ENCODE results near the gene TRMT112. TPM values are rescaled to one million over a fixed set of nuclear protein-coding genes. Genes with fewer than 3 reads are reported as not detected.
"Not testable (repeated sequence)": the region's sequence is repeated elsewhere in the genome, so short reads cannot be mapped to it uniquely, and the experiment has no call there.

TRMT112 gene
- total and polyA plus RNA-seq, 5 donors: 91.7 to 144 (median 102) TPM

DNA sequence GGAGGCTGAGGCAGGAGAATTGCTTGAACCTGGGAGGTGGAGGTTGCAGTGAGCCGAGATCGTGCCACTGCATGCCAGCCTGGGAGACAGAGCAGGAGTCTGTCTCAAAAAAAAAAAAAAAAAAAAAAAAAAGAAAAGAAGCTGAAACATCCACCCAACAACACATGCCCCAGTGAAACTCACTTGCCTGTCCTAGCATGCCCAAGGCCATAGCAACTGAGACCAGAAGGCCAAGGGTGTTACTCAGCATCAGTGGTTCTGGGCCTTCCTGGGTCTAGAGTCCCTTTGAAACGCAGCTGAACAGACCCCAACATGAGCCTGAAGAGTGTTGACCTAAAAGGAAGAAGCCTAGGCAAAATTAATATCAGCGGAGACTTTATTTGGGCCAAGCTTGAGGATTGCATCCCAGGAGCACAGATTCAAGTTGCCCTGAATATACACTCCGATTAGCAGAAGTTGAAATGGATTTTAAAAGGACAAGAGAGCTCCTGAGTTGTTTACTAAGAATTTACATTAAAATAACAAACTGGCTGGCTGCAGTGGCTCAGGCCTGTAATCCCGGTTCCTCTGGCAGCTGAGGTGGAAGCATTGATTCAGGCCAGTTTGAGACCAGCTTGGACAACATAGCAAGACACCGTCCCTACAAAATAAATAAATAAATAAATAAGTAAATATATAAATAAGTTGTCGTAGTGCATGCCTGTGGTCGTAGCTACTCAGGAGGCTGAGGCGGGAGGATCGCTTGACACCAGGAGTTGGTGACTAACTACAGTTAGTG is 7.5 kb upstream of the TRMT112 start:
- intact Hi-C loops (cut with DNase I): no loop called here
- WGBS: 84% methylated on average over 11 of the region's 11 CpGs
- Histone ChIP-seq H3K4me1 (ENCODE audit: control insufficient read depth, insufficient read depth, low read length) (no peaks in the 10 kb centered on the region), H3K27me3 (ENCODE audit: control insufficient read depth, insufficient read depth) (no peaks in the 10 kb centered on the region), H3K27ac (ENCODE audit: low read length) (no peak overlapping the region), H3K4me3 (ENCODE audit: low read length) (no peak overlapping the region), H3K9me3 (ENCODE audit: control insufficient read depth, low read length) (no peaks in the 10 kb centered on the region)
- DNase-seq (peak in 1 of 3 donors; percentile 5), ATAC-seq (no peak)

GRCh38 chr11:64323984-64324383 is 6.6 kb upstream of the TRMT112 start:
- H3K4me1 ChIP-seq (ENCODE audit: control insufficient read depth, insufficient read depth, low read length); intact Hi-C loops (cut with DNase I); H3K9me3 ChIP-seq (ENCODE audit: control insufficient read depth, low read length); H3K4me3 ChIP-seq (ENCODE audit: low read length); ATAC-seq; H3K27me3 ChIP-seq (ENCODE audit: control insufficient read depth, insufficient read depth); H3K27ac ChIP-seq (ENCODE audit: low read length): not testable (repeated sequence)
- 84% methylated on average over 4 of the region's 4 CpGs for WGBS
- peak in 2 of 3 donors; percentile 41 to 44 for DNase-seq

DNA sequence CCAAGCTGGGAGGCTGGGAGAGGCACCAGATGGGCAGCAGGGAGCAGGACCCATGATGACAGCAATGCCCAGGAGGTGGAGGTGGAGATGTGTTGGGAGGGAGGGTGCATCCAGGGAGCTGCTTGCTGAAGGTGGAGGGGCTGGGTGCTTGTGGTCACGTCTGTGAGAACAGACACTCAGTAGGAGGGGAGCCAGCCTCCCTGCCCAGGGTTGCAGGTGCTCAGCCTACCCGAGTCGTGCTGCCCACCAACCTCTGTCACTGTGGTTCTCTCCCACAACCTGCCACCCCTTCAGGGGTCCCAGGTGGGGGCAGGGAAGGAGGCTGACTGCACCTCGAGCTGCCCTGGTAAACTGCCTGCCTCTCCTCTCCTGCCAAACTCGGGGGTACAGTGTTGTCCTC is 6.0 kb upstream of the TRMT112 start:
- Histone ChIP-seq H3K27ac (ENCODE audit: low read length) (no peak overlapping the region), H3K9me3 (ENCODE audit: control insufficient read depth, low read length) (no peaks in the 10 kb centered on the region), H3K4me3 (ENCODE audit: low read length) (no peak overlapping the region), H3K4me1 (ENCODE audit: control insufficient read depth, insufficient read depth, low read length) (no peaks in the 10 kb centered on the region), H3K27me3 (ENCODE audit: control insufficient read depth, insufficient read depth) (no peaks in the 10 kb centered on the region)
- 76% methylated on average over 5 of the region's 5 CpGs for WGBS
- ATAC-seq (no peak), DNase-seq (peak in 2 of 3 donors; percentile 42)
- intact Hi-C loops (cut with DNase I): no loop called here

DNA sequence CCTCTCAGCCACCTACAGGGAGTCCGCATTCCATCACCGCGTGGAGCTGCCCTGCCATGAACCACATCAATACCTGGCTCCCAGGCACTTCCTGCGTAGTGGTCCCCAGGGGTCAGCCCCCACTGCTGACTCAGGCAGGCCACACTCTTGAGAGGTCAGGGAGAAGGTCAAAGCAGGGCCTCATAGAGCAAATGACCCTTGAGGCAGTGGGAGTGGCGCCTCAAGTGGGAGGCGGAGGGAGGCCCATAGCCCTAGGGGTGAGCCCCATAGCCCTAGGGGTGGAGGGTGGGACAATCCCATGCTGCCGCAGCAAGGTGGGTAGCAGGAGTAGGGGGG is 5.5 kb upstream of the TRMT112 start:
- 81% methylated on average over 7 of the region's 7 CpGs for WGBS
- Histone ChIP-seq H3K4me3 (ENCODE audit: low read length) (no peak overlapping the region), H3K27me3 (ENCODE audit: control insufficient read depth, insufficient read depth) (no peaks in the 10 kb centered on the region), H3K27ac (ENCODE audit: low read length) (no peak overlapping the region), H3K4me1 (ENCODE audit: control insufficient read depth, insufficient read depth, low read length) (no peaks in the 10 kb centered on the region), H3K9me3 (ENCODE audit: control insufficient read depth, low read length) (no peaks in the 10 kb centered on the region)
- ATAC-seq (no peak), DNase-seq (no peak)
- intact Hi-C loops (cut with DNase I): no loop called here

- ATAC-seq (no peak), DNase-seq (peak in 2 of 3 donors; percentile 14 to 18)
- Histone ChIP-seq H3K4me3 (ENCODE audit: low read length) (no peak overlapping the region), H3K9me3 (ENCODE audit: control insufficient read depth, low read length) (no peaks in the 10 kb centered on the region), H3K27ac (ENCODE audit: low read length) (no peak overlapping the region), H3K27me3 (ENCODE audit: control insufficient read depth, insufficient read depth) (no peaks in the 10 kb centered on the region), H3K4me1 (ENCODE audit: control insufficient read depth, insufficient read depth, low read length) (no peaks in the 10 kb centered on the region)
- WGBS: 91% methylated on average over 5 of the region's 5 CpGs
- intact Hi-C loops (cut with DNase I): no loop called here
Measured at GRCh38 chr11:64321533-64321932, 4.2 kb upstream of the TRMT112 start.

- Histone ChIP-seq H3K9me3 (ENCODE audit: control insufficient read depth, low read length) (no peaks in the 10 kb centered on the region), H3K4me1 (ENCODE audit: control insufficient read depth, insufficient read depth, low read length) (no peaks in the 10 kb centered on the region), H3K27me3 (ENCODE audit: control insufficient read depth, insufficient read depth) (no peaks in the 10 kb centered on the region), H3K4me3 (ENCODE audit: low read length) (no peak overlapping the region), H3K27ac (ENCODE audit: low read length) (no peak overlapping the region)
- DNase-seq (peak in 1 of 3 donors; percentile 13), ATAC-seq (no peak)
- 82% methylated on average over 5 of the region's 5 CpGs for WGBS
- intact Hi-C loops (cut with DNase I): no loop called here
Measured at GRCh38 chr11:64321026-64321425, 3.7 kb upstream of the TRMT112 start.

DNA sequence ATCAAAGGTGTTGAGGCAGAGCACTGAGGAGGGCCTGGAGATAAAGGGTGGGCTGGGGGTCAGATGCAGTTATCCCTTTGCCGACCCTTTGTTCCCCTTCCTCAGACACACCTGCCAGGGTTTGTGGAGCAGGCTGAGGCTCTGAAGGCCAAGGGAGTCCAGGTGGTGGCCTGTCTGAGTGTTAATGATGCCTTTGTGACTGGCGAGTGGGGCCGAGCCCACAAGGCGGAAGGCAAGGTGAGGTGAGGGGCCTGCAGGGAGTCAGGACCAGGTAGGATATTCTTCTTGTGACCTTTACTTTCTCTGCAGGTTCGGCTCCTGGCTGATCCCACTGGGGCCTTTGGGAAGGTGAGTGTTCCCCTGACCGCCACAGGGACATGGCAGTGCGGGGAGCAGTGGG is 3.2 kb upstream of the TRMT112 start:
- H3K4me3 ChIP-seq (ENCODE audit: low read length): no peak overlapping the region
- no peak for ATAC-seq
- no peaks in the 10 kb centered on the region for H3K4me1 ChIP-seq (ENCODE audit: control insufficient read depth, insufficient read depth, low read length)
- intact Hi-C loops (cut with DNase I): no loop called here
- no peaks in the 10 kb centered on the region for H3K27me3 ChIP-seq (ENCODE audit: control insufficient read depth, insufficient read depth)
- DNase-seq: peak in 2 of 3 donors; percentile 28 to 31
- no peaks in the 10 kb centered on the region for H3K9me3 ChIP-seq (ENCODE audit: control insufficient read depth, low read length)
- H3K27ac ChIP-seq (ENCODE audit: low read length): no peak overlapping the region
- WGBS: 95% methylated on average over 7 of the region's 7 CpGs

GRCh38 chr11:64318766-64319761 is 1.7 kb upstream of the TRMT112 start:
- no peaks in the 10 kb centered on the region for H3K9me3 ChIP-seq (ENCODE audit: control insufficient read depth, low read length)
- H3K27me3 ChIP-seq (ENCODE audit: control insufficient read depth, insufficient read depth): no peaks in the 10 kb centered on the region
- DNase-seq (peak in 1 of 3 donors; percentile 68), ATAC-seq (no peak)
- peak overlapping the region; percentile 28 for H3K27ac ChIP-seq (ENCODE audit: low read length)
- H3K4me3 ChIP-seq (ENCODE audit: low read length): peak overlapping the region; percentile 82
- WGBS: 24% methylated on average over 19 of the region's 19 CpGs
- intact Hi-C loops (cut with DNase I): no loop called here
- no peaks in the 10 kb centered on the region for H3K4me1 ChIP-seq (ENCODE audit: control insufficient read depth, insufficient read depth, low read length)

DNA sequence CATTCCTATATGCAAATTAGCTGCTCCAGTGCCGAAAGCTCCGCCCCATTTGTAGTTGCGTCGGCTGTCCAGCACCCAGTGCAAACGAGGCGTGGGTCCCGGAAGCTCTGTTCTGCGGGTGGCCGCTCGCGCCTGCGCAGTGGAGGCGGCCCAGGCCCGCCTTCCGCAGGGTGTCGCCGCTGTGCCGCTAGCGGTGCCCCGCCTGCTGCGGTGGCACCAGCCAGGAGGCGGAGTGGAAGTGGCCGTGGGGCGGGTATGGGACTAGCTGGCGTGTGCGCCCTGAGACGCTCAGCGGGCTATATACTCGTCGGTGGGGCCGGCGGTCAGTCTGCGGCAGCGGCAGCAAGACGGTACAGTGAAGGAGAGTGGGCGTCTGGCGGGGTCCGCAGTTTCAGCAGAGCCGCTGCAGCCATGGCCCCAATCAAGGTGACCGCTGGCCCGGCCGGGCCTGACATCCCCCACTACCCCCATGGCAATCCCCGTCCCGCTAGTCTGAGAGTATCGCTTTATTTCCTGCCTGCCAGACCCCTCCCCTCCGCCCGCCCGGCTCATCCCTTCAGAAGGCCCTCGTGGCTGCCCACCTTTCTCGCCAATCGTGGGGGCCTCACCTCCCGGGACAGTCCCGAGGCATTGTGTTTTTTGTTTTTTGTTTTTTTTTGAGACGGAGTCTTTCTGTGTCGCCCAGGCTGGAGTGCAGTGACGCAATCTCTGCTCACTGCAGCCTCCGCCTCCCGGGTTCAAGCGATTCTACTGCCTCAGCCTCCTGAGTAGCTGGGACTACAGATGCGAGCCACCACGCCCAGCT is 804 bp upstream of the TRMT112 start, which contains the start of gene PRDX5:
Gene PRDX5, plus strand, starts transcription at position 161 of the 805 bp plus-strand sequence. Its CDS starts 95 bp downstream, at position 256.
- ATAC-seq (peak; percentile 92), DNase-seq (peak; percentile 98 to 99 (median 99))
- WGBS: under 1% methylated on average over 61 of the region's 61 CpGs
- intact Hi-C loops (cut with DNase I): no loop called here
- Histone ChIP-seq H3K4me1 (ENCODE audit: control insufficient read depth, insufficient read depth, low read length) (no peaks in the 10 kb centered on the region), H3K9me3 (ENCODE audit: control insufficient read depth, low read length) (no peaks in the 10 kb centered on the region), H3K27me3 (ENCODE audit: control insufficient read depth, insufficient read depth) (no peaks in the 10 kb centered on the region), H3K27ac (ENCODE audit: low read length) (peak within 1 kb of the TSS; percentile 98), H3K4me3 (ENCODE audit: low read length) (peak within 1 kb of the TSS; percentile 82)

GRCh38 chr11:64316672-64317324 is 561 bp downstream of the TRMT112 start:
- Histone ChIP-seq H3K4me3 (ENCODE audit: low read length) (peak overlapping the region; percentile 82), H3K9me3 (ENCODE audit: control insufficient read depth, low read length) (no peaks in the 10 kb centered on the region), H3K4me1 (ENCODE audit: control insufficient read depth, insufficient read depth, low read length) (no peaks in the 10 kb centered on the region), H3K27ac (ENCODE audit: low read length) (peak overlapping the region; percentile 98), H3K27me3 (ENCODE audit: control insufficient read depth, insufficient read depth) (no peaks in the 10 kb centered on the region)
- no peak for DNase-seq
- 8% methylated on average over 32 of the region's 32 CpGs for whole genome bisulfite sequencing
- no peak for ATAC-seq
- intact Hi-C loops (cut with DNase I): no loop called here

Measured in right cardiac atrium (tissue), 5 donors.